ENCODE data around the gene SLC24A4. TPM values are rescaled to one million over a fixed set of nuclear protein-coding genes. Genes with fewer than 3 reads are reported as not detected.
A peak's percentile ranks its signal among the peaks of the same experiment; 100 is the strongest.

Gene SLC24A4
- total RNA-seq, result not detected

GRCh38 chr14:92323011-92323915, at the start of gene SLC24A4:
Gene SLC24A4 (plus strand): TSS chr14:92323165. CDS start chr14:92323831, 666 bp downstream.
- Histone ChIP-seq H3K27me3 (no peaks in the 10 kb centered on the region), H3K4me1 (peaks cover 0 to 9% of the 10 kb centered on the region in 2 donors), H3K36me3 (no peaks in the 10 kb centered on the region), H3K9me3 (no peaks in the 10 kb centered on the region), H3K27ac (peak within 1 kb of the TSS in 1 of 2 donors; percentile 42), H3K4me3 (peak within 1 kb of the TSS; percentile 70 to 91)
- TF ChIP-seq, protein P1, sequence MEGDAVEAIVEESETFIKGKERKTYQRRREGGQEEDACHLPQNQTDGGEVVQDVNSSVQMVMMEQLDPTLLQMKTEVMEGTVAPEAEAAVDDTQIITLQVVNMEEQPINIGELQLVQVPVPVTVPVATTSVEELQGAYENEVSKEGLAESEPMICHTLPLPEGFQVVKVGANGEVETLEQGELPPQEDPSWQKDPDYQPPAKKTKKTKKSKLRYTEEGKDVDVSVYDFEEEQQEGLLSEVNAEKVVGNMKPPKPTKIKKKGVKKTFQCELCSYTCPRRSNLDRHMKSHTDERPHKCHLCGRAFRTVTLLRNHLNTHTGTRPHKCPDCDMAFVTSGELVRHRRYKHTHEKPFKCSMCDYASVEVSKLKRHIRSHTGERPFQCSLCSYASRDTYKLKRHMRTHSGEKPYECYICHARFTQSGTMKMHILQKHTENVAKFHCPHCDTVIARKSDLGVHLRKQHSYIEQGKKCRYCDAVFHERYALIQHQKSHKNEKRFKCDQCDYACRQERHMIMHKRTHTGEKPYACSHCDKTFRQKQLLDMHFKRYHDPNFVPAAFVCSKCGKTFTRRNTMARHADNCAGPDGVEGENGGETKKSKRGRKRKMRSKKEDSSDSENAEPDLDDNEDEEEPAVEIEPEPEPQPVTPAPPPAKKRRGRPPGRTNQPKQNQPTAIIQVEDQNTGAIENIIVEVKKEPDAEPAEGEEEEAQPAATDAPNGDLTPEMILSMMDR (IDR thresholded peaks at IDR 0.05), result no peak
- intact Hi-C loops (cut with DNase I), result loop anchor here (5.0 kb wide), 1 partner anchor 186 kb away; no protein-coding TSS in a partner anchor
- DNase-seq (ENCODE audit: low spot score in 2 of 2), result no peak

DNA sequence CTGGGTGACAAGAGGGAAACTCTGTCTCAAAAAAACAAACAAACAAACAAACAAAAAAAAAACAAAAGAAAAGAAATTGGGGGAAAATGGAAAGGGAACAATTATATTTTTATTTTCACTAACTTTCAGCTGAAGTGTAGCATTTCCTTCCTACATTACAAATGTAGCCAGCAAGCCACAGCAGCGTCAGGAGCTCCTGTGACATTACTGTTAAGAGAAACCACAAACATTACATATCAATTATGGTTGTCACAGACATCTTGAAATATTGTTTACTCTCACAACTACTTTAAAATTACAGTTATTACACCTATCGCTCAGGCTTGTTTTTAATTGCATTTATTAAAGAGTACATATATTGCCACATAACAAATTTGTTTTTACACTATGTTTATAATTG, 49.8 kb upstream of the SLC24A4 start:
- Histone ChIP-seq H3K36me3 (no peaks in the 10 kb centered on the region), H3K27me3 (no peaks in the 10 kb centered on the region), H3K4me1 (no peaks in the 10 kb centered on the region), H3K9me3 (no peaks in the 10 kb centered on the region), H3K4me3 (no peak overlapping the region), H3K27ac (no peak overlapping the region)
- intact Hi-C loops (cut with DNase I), result no loop called here
- TF ChIP-seq, protein P1 (IDR thresholded peaks at IDR 0.05), result no peak
- DNase-seq (ENCODE audit: low spot score in 2 of 2), result no peak

DNA sequence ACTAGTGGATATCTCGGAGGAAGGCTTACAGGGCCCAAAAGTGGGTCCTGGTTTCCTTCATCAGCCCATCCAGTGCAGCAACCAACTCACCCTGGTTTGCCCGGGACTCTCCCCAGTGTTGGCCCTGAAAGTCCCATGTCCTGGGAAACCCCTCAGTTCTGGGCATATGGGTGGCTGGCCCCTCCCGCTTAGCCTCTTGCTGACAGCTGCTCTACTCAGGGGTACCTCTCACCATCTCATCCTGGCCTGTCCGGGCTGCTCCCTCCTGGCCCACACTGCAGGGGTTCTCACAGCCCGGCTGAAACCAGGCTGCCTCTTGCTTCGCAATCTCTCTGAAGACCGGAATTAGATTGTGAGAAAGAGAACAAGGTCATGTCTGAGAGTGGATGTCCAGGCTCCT, 48.9 kb upstream of the SLC24A4 start:
- DNase-seq (ENCODE audit: low spot score in 2 of 2), result no peak
- Histone ChIP-seq H3K27me3 (no peaks in the 10 kb centered on the region), H3K27ac (no peak overlapping the region), H3K36me3 (no peaks in the 10 kb centered on the region), H3K4me3 (no peak overlapping the region), H3K4me1 (no peaks in the 10 kb centered on the region), H3K9me3 (no peaks in the 10 kb centered on the region)
- intact Hi-C loops (cut with DNase I), result no loop called here
- TF ChIP-seq, protein P1 (IDR thresholded peaks at IDR 0.05), result no peak

DNA sequence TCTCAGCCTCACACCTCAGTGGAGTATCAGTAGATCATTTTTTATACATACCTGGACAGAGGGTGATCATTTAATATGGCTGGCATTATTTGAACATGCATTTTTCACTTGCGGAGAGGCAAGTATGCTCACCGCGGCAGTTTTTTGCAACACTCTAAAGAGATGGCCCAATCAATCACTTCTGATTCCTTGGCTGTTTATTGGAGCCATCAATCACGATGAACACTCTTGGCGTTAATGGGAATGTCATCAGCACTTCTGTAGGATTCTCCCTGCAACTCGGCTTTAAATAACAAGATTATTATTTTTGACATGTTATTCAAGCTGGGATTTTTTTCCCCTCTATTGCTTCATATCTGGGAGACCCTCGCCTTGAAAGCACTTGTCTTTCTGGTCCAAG, 46.9 kb upstream of the SLC24A4 start:
- TF ChIP-seq, protein P1 (IDR thresholded peaks at IDR 0.05), result no peak
- Histone ChIP-seq H3K4me3 (no peak overlapping the region), H3K9me3 (no peaks in the 10 kb centered on the region), H3K27me3 (no peaks in the 10 kb centered on the region), H3K4me1 (no peaks in the 10 kb centered on the region), H3K36me3 (no peaks in the 10 kb centered on the region), H3K27ac (no peak overlapping the region)
- no peak for DNase-seq (ENCODE audit: low spot score in 2 of 2)
- intact Hi-C loops (cut with DNase I), result no loop called here

GRCh38 chr14:92277031-92277430, 45.9 kb upstream of the SLC24A4 start:
- no peak for DNase-seq (ENCODE audit: low spot score in 2 of 2)
- no peak overlapping the region for H3K27ac ChIP-seq
- H3K4me3 ChIP-seq, result no peak overlapping the region
- H3K27me3 ChIP-seq, result no peaks in the 10 kb centered on the region
- no peaks in the 10 kb centered on the region for H3K36me3 ChIP-seq
- no peaks in the 10 kb centered on the region for H3K4me1 ChIP-seq
- H3K9me3 ChIP-seq, result no peaks in the 10 kb centered on the region
- intact Hi-C loops (cut with DNase I), result no loop called here
- TF ChIP-seq, protein P1 (IDR thresholded peaks at IDR 0.05), result no peak
